ENCODE data around the gene CSAD.

The CSAD gene

DNA sequence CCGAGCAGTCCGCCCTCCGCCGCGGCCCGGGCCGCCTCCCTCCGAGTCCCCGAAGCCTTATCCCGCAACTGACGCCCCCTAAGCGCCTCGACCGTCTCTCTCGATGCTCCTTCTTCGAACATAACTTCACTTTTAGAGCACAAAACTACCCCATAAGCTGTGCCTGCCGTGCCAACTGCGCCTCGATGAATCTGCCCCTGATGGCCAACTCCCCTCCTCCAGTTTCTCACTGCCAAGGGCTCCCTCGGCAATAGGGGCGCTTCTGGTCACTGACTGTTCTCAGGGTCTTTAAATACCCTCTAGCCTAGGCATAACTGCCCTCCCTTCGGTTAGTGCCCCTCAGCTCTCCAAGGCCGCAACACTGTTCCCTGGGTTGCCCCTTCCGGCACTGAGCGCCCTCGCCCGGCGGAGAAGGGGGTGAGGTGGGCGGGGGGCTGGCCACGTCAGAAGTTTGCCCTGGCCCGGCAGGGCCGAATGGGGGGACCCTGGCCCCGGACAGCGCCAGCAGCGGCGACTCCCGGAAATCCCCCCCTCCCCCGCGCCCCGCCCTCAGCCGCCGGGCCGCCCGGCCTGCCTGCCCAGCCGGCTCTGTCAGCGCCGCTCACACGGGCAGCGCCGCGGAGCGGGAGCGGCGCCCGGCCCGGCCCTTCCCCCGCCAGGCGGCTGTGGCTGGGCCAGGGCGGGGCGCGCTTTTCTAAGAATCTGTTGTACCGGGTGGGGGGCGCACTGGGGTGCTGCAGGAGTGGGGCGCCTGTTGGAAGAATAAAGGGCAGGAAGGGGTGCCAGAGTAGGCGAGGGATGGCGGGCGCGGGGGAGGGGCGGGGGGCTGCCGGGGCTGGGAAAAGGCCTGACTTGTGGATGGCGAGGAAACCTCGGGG, 40.7 kb upstream of the CSAD start:
- TF ChIP-seq, protein P1, sequence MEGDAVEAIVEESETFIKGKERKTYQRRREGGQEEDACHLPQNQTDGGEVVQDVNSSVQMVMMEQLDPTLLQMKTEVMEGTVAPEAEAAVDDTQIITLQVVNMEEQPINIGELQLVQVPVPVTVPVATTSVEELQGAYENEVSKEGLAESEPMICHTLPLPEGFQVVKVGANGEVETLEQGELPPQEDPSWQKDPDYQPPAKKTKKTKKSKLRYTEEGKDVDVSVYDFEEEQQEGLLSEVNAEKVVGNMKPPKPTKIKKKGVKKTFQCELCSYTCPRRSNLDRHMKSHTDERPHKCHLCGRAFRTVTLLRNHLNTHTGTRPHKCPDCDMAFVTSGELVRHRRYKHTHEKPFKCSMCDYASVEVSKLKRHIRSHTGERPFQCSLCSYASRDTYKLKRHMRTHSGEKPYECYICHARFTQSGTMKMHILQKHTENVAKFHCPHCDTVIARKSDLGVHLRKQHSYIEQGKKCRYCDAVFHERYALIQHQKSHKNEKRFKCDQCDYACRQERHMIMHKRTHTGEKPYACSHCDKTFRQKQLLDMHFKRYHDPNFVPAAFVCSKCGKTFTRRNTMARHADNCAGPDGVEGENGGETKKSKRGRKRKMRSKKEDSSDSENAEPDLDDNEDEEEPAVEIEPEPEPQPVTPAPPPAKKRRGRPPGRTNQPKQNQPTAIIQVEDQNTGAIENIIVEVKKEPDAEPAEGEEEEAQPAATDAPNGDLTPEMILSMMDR (IDR thresholded peaks at IDR 0.05; ENCODE audit: low read depth, low read length, missing control alignments), result peak; percentile 27
- H3K4me3 ChIP-seq (ENCODE audit: low read depth, low read length), result peak overlapping the region; percentile 62
- no peak for DNase-seq (ENCODE audit: low read depth)

DNA sequence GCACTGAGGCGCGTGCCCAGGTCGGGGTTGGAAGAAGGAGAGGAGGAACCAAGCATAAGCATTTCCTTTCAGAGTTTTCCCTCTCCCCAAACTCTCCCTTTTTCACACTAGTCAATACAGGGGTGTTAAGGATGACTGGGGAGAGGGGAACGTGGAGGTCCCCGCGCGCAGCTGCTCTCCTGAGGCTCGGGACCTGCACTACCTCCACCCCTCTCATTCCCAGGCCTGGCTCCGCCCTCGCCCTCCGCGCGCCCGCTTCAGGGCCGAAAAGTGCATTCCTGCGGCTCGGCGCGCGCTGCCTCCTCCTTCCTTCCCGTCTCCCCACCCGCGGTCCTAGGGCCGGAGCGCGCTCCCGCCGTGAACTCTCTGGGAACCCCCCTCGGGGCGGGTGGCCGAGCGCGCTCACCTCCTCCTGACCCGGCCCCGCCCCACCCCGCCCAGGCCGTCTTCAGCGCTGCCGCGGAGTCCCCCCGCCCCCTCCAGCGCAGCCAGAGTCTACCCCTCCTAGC, 40.0 kb upstream of the CSAD start:
- TF ChIP-seq, protein P1 (IDR thresholded peaks at IDR 0.05; ENCODE audit: low read depth, low read length, missing control alignments), result no peak
- peak overlapping the region; percentile 62 for H3K4me3 ChIP-seq (ENCODE audit: low read depth, low read length)
- DNase-seq (ENCODE audit: low read depth), result no peak

DNA sequence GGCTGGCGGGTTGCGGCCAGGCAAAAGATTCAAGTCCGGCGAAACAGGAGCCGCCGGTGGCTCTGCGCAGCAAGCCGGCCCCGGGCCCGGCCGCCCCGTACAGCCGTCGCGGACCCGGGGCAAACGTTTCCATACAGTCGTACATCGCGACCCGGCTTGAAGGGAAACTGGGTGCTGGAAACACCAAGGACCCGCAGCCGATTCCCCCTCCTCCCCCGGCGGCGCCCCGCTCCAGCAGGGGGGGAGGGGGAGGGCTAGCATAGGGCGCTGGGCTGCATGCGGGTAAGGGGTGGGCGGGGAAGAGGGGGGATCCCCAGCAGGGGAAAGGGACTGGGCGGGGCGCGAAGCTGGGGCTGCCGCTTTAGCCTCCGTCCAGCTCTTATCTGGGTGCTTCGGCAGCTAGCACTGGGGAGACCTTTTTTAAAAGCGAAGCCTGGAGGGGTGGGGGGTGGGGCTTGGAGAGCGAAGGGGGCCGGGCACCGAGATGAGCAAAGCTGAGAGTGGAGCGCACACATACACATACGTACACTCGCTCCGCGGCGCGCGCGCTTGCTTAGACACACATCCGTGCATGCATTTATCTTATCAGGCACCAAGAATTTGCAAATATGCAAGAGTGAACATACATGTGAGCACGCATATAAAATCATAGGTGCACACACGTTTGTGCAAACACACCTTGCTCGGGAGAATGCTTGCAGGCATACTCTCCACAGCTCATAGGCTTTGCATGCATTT, 39.4 kb upstream of the CSAD start:
- TF ChIP-seq, protein P1 (IDR thresholded peaks at IDR 0.05; ENCODE audit: low read depth, low read length, missing control alignments), result no peak
- H3K4me3 ChIP-seq (ENCODE audit: low read depth, low read length), result peak overlapping the region; percentile 62
- DNase-seq (ENCODE audit: low read depth), result peak; percentile 71

DNA sequence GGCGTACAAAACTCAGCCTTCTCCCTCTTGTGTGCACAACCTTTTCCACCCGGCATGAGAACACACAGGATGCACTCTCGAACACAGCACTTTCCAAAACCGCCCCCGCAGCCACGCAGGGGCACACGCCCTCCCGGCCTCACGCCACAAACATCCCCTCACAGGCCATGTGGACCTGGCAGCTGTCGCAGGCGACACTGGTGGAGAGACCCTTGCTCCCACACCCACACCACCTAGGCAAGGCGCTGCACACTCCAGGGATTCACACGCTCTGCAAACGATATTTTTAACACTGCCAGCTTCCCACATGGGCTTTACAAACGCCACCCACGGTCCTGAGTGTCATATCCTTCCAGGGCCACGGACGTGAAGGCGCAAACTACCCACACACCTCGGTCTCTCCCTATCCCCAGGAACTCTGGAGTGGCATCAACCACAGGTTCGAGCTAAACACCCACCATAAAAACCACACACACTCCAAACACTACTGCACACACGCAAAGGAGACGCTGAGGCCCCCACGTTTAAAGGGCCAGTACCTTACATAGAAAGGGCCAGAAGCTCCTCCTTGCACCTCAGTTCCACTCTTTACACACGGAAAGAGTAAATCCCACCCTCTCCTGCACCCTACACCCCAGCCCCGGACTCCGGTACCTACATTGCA, 38.7 kb upstream of the CSAD start:
- peak; percentile 66 for DNase-seq (ENCODE audit: low read depth)
- peak overlapping the region; percentile 62 for H3K4me3 ChIP-seq (ENCODE audit: low read depth, low read length)
- TF ChIP-seq, protein P1 (IDR thresholded peaks at IDR 0.05; ENCODE audit: low read depth, low read length, missing control alignments), result no peak

DNA sequence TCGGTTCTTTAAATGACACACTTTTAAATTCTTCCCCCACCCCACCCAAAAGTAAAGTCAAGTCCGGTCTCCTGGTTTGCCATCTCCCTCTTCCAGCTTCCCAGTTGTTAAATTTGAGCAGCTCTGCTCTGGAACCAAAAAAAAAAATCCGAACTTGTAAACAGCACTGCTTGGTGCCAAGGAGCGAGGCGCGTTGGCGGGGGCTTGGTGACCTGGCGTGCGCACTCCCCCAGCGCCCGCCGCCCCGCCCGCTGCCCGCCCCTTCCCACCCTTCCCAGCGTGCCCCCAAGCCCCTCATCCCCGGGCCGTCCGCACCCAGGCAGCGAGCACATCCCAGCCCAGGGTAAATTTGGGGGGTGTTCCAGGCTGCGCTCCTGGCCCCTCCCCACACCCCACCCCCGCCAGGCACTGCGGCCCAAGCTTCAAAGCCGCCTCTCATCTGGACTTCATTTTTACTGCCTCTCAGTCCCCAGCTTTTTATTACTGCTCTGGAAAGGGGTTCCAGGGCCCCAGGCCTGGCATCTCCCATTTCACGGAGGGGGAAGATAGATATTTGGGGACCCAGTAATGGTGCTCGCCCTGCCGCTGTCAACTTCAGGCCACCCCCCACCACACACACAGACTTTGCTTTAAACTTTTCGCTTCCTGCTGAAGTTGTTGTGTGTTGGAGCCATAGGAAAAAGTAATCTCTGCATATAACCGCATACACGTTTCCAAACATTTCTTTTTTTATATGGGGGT, 38.0 kb upstream of the CSAD start:
- peak overlapping the region; percentile 62 for H3K4me3 ChIP-seq (ENCODE audit: low read depth, low read length)
- DNase-seq (ENCODE audit: low read depth), result no peak
- TF ChIP-seq, protein P1 (IDR thresholded peaks at IDR 0.05; ENCODE audit: low read depth, low read length, missing control alignments), result no peak

DNA sequence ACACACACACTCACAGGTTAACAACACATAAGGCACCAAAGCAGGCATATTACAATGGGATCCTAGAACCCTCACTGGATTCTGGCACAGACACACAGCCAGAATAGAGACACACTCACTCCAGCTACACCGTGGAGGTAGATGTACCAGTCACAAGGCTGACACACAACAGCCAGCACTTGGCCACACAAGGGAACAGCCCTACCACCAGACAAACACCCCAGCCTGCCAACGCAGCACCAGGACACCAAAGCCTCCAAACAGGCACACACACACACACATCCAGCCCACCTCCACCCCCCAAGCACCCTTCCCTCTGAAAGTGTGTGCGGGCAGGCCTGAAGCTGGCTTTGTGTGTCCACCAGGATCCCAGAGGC, 37.2 kb upstream of the CSAD start:
- TF ChIP-seq, protein P1 (IDR thresholded peaks at IDR 0.05; ENCODE audit: low read depth, low read length, missing control alignments), result no peak
- DNase-seq (ENCODE audit: low read depth), result no peak
- no peak overlapping the region for H3K4me3 ChIP-seq (ENCODE audit: low read depth, low read length)

All from GM12864 (cell line).